Measurements from ENCODE around the gene ENOX1. TPM values are rescaled to one million over a fixed set of nuclear protein-coding genes. Genes with fewer than 3 reads are reported as not detected.
A peak's percentile ranks its signal among the peaks of the same experiment; 100 is the strongest.

The ENOX1 gene
- total RNA-seq, 1 donor from 2014 or later = 19.3 TPM

DNA sequence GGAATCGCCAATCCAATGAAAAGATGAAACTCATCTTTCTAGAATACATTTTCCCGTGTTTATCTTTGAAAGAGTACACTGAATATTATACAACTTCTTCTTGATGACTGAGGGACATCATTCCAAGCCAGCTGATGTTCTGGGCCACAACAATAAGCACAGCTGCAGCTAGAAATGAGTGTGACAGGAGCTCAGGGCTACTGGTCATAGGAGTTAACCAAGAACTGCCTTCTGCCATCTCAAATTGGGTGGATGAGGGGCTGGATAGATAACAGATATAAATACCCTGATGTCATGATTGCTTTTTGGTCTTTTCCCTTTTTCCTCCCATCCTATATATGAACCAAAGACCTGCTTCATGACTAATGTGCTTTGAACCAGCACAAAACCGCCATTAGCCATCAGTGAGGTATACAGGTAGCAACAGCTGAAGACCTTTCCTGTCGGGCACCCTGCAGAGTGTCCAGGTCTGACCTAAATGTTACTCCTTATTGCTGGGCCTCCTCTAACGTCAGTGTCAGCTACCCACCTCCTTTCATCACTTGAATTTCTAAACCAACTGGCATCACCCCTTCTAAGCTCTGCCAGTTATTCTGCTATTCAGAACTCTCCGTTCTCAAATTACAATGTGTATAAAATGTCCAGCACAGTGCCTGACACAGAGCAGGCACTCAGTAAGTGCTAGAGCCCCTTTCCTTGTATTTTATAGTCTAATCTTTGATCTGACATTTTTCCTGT, 178.2 kb downstream of the ENOX1 start:
- DNase-seq (ENCODE audit: low spot score) = no peak

DNA sequence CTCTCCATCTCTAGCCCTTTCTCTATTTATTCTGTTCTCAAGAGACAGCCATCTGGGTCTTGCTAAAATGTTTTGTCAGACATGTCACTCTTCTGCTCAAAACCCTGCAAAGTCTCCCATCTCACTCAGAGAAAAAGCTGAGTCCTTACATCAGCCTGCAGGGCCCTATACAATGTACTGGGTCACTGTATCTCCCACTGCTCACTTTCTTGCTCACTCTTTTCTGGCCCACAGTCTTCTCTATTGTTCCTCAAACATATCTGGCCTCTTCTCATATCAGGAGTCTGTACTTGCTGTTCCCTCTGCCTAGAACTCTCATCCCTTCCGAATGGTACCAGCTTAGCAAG, 189.2 kb downstream of the ENOX1 start:
- DNase-seq (ENCODE audit: low spot score) = no peak

DNA sequence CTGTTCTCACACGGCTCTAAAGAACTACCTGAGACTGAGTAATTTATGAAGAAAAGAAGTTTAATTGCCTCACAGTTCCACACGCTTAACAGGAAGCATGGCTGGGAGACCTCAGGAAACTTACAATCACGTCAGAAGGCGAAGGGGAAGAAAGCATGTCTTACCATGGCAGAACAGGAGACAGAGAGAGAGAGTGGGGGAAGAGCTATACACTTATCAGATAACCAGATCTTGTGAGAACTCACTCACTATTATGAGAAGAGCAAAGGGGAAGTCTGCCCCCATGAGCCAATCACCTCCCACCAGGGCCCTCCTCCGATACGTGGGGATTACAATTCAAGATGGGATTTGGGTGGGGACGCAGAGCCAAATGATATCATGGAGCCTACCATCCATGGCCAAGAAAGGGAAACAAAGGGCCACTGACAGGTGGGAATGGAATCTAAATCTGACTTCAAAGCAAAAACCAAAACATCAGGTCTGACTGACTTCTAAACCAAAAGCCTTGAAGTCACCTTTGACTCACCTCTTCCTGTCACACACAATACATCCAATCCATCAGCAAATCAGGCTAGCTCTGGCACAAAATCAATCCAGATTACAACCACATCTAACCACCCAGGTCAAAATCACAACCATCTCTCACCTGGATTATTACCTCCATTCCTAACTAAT, 189.7 kb downstream of the ENOX1 start:
- no peak for DNase-seq (ENCODE audit: low spot score)

DNA sequence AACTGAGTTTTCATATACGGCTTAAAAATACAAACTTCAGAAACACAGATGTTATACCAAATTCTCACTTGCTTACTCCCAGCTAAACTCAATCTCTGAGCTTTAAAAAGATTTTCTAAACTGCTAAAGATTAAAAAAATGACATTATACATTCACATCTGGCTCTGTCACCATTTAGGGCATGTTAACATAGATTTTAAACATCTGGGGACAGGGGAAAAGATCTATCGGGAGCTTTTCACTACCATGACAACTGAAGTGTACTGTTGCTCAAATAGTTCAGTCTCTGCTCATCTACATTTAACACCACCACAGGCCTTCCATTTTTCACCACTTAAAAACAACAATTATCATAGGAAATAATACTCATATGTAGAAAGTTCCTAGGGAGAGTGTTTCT, 190.8 kb downstream of the ENOX1 start:
- no peak for DNase-seq (ENCODE audit: low spot score)

DNA sequence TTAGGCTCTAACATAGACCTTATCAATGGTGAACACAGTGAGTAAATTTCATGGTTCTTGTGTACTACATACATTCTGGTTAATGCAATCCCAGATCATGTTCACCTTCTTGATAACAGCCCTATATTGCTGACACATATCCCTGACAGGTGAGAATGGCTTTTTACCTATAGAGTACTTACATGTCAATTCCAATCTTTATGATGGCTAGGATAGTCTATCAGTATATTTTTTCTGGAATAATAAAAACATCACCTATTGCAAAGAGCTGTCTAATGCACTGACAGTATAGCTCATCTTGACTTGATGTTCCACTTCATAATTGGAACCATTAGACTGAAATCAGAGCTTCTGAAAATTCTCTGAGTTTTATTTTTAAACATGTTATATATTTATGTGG, 199.4 kb downstream of the ENOX1 start:
- no peak for DNase-seq (ENCODE audit: low spot score)

DNA sequence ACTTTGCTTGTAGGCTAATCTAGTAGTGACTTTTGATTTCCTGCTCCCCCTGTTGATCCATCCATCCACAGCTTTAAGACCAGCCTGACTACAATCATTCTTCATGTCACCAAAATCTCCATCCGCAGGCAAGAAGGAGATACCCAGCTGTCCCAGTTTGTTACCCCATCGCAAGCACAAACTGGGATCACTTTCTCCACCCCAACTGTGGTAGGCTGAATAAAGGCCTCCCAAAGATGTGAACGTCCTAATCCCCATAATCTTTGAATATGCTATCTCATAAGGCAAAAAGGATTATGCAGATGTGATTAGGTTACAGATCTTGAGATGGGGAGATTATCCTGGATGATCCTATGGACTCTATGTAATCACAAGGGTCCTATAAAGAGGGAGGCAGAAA, 202.0 kb downstream of the ENOX1 start:
- DNase-seq (ENCODE audit: low spot score) = no peak

DNA sequence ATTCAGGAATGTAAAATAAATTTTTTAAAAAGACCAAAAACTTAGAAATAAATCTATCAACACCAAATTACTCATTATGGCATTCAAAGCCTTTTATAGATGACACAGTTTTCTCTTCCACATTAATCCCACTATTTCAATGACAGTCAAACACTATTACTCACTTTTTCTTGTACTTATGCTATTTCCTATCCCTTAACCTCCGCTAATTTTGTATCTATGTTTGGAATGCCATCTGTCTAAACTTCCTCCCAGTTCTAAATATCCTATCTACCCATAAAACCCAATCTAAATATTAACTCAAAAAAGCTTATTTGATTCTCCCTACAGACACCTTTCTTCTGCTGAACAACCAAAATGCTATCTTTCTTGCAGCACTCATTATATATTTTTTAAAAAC, 203.5 kb downstream of the ENOX1 start:
- DNase-seq (ENCODE audit: low spot score) = no peak

DNA sequence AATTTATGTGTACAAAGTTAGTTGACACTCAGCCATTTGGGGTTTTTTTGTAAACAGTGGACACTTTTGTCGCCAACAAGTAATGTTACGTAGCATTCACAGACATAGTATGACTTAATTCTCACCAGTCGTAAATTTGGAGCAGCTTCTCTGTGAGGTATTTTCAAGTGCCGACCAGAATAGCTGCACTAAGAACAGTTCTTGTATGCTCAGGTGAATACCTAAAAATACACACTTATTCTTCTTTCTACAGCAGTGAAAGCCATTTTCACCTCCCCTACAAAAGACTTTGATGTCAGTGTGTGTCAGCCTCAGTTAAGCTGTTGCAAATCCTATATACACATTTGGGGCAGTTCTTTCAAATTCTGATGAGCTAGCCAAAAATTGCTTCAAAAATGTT, 206.5 kb downstream of the ENOX1 start:
- no peak for DNase-seq (ENCODE audit: low spot score)

DNA sequence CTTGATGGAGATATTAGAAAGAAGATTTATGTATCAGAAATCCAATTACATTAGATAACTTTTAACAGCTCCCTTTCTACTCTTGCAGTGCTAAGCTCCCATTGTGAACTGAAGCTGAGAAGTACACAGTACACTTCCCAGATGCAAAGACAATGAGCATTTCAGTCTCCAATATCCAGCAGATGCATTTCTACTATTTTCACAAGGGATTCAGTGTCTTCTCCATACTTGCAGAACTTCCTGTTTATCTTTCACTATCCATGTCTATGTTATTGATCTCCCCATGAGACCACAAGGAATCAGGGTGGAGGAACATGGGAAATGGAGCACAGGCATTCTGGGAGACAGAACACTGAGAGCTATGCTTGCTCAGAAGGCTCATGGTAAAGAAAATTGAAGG, 207.5 kb downstream of the ENOX1 start:
- no peak for DNase-seq (ENCODE audit: low spot score)

DNA sequence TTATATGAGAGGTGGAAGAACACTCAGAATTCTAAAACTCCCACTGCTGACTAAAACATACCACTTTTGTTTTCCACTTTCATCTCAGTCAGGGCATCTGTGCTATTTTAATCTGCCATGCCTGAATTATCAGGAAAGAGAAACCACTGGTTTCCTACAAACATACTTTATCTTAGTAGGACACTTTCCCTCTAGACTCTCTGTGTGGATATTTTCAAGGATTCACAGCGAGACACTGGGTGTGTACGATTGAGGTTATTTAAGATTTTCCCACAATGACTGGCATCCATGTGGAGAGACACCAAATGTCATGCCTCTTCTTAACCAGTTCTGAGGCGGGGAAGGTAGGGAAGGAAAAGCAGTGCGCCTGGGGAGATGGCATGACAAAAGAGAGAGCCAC, 212.2 kb downstream of the ENOX1 start:
- peak; percentile 71 for DNase-seq (ENCODE audit: low spot score)

DNA sequence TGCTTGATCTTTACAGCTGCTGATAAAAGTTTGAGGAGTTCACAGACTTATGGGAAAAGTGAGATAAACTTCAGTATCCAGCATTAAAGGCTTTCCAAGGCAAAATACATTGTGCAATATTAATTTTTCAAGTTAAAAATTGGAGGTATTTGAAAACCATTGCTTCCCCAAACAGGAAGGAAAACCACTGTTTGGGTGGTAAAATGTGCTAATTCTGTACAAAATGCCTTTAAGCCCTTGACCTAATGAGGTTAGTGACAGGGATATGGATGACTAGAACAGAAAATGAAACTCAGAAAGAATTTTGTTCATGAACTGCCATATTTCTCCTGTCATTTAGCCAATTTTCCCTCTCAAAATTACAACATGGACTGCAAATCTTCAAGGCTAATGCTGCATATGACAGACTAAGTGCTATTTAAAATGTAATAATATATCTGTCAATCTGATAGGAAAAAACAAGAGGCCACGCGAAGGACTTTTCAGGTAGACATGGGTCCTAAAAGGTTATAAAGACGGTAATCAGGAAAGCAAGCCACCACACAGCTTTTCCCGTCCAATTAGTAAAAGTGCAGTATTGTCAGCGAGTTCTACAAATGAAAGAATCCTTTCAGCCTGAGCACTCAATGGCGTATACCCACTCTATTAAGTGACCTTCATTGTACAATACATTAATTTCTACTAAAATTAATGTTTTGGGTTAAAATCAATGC, 212.8 kb downstream of the ENOX1 start:
- DNase-seq (ENCODE audit: low spot score) = peak; percentile 71

DNA sequence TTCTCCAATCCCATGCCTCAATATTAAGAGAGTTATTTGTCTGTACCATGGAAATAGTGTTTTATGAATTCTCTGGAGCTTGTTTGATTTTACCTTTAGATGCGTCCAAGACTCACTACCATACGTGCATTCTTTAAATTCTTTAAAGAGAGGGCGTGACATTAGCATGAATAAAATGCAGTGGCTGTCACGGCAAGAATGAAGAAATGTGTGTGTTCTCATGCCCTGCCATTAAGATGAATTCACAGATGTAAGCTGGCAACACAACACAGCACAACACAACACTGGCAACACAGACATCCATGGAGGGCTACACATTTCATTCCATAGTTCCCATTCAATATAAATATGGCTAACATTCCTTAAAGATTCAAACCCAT, 213.4 kb downstream of the ENOX1 start:
- DNase-seq (ENCODE audit: low spot score) = peak; percentile 51

DNA sequence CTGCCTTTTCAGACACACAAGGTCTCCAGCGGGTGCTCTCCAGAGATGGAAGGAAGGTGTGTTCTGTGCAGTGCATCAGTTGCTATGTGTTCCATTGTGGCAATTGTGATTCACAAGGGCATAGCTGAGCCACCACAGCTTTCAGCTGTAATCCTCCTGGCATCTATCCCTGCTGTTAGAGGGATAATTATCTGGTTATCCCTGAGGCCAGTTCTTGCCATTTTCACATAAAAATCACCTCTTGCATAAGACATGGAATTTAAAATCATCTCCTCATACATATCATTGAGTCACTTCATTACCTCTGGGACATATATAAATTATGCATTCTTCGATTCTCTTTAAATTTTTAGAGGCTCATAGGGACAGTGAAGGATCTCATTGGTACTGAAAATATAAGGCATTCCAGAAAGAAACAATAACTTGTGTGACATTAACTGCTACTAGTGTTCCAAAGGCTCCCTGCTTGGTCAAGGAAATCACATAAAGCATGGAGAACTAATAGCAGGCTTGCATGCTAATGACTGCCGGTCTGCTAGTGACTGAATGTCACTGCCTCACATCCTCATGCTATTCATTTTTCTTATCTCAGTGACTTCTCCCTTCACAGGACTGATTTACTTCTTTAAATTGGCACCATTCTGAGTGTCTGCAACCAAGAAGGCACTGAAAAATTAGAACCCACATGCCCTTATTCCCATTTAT, 214.0 kb downstream of the ENOX1 start:
- DNase-seq (ENCODE audit: low spot score) = peak; percentile 50

DNA sequence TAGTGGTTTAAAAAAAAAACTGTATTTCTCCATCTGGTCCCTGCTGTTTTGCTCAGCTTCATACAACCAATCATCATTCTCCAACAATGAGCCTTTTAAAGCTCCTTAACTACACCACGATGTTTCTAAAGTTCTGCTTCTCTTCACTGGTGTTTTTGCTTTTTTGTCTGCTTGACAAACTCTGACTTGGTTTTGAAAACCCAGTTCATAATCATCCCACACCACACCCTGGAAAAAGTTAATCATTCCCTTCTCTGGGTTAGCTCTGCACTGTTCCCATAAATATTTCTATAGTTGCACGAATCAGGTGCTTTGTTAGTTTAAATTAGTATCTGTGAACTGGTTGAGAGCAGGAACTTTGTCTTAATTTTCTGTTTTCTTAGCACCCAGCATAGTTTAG, 217.1 kb downstream of the ENOX1 start:
- peak; percentile 94 for DNase-seq (ENCODE audit: low spot score)

DNA sequence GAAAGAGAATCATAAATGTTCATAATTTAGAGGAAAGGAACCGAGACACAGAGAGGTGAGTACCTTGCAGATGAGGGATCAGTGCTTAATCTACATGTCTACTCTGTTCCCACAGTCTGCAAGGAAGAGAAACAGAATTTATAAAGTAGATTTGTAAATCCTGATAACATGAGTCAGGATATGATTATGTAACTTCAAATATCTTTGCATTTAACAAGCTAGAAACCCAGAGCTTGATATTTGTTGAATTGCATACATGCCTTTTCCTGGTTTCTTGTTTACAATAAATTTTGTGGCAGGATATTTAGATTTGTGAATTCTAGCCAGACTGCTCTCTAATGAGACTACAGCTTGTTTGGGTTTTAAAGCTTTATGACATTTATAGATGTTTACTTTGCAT, 219.2 kb downstream of the ENOX1 start:
- DNase-seq (ENCODE audit: low spot score) = peak; percentile 86

DNA sequence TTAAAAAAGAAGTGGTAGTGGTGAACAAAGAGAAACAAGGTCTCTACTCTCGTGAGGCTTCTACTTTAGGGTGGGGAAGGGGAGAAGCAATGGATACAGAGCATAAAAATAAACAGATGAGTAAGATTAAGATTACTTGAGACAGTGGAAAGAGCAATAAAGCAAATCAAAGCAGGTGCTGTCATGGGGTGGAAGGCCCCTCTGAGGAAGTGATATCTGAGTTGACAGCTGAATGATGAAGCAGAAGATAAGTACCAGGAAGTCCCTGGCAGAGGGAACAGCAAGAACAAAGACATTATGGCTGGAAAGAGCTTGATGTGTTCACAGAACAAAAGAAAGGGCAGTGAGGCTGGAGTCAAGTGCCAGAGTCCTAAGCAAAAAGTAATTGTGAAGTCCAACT, 221.8 kb downstream of the ENOX1 start:
- DNase-seq (ENCODE audit: low spot score) = no peak

DNA sequence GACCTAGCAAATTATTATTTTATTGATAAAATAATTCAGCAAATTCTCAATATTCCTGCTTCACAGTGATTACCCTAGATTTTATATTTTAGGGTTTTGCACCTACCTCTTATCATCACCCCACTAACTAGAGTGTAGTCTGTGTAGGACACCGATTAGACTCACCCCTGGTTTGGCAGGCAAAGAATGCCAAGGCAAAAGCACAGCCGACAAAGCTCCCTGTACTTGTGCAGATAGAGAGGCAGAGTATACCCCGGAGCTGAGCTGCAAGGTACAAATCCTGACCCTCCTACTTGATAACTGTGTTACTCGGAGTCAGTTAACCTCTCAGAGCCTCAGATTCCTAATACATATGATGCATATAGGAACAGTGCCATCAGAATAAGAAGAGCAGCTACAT, 225.7 kb downstream of the ENOX1 start:
- DNase-seq (ENCODE audit: low spot score) = no peak

DNA sequence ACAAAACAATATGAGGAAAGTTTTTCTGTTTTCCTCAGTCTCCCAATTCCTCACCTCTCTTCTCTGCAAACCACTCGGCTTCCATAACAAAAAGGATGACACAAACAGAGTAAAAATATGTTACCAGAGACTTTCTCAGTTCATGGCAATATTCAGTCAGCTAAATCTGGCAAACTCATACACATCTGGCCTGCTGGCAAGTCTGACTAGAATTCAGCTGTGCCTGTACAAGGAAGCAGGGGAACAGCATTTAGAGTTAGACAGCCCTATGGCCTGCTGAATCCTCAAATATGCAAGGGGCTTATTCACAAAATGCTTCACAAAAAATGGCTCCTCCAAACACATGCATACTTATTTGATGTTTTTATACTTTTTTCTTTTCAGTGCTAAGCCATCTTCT, 227.8 kb downstream of the ENOX1 start:
- DNase-seq (ENCODE audit: low spot score) = peak; percentile 81

DNA sequence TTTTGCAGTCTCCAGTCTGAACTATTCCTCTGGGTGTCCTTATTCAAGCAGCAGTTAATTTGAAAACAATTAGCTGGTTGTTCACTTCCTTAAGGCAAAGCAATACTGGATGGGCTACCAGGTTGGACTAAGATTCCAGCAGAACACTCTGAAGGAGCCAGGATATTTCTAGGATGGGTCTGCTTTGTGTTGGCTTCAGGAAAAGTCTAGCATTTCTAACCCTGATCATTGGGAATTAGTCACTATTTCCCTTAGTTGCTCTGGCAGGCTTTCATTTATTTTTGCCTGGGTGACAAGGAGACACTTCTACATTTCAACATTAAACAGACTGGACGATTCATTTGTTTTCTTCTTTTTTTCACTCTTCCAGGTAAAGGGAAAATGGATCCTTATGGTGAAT, 228.4 kb downstream of the ENOX1 start:
- peak; percentile 28 for DNase-seq (ENCODE audit: low spot score)

DNA sequence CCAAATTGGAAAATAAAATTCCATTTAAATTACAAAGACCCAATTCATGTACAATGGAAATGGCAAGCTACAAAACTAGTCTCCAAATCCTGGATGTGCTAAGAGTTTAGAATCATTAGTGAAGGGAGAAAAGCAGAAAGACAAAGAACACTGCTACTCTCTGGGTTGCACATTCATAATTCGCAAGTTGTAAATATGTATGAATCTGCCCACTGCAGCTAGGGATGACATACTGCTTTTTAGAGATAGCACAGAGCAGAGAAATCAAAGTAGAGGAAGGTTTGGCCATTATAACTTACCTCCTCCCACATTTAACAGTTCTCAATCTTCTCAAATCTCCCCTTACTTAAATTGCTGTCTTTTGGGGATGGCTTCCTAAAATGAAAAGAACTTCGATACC, 231.1 kb downstream of the ENOX1 start:
- DNase-seq (ENCODE audit: low spot score) = no peak

DNA sequence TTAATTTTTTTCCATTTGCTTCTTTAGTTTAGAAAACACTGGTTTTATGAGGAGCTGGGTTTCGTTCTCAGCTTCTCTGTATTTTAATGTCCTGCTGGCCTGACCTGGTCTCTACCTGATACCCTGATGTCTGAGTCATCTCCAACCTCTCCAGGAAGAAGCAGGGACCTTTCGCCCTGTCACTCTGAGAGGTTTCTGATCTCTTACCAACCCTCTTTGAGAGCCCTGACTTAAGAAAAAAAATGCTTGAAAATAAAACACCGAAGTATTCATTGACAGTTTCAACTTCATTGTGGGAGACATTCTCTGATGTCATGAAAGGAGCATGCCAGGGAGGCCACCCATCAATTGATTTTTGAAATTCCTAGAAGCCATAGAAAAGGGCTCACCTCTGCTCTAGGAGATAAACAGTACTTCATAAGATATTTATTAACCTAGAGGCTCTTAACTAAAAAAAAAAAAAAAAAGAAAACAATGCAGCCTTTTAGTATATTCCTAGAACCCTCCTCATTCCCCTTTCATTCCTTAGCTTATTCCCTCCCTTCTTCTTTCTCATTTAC, 234.8 kb downstream of the ENOX1 start:
- no peak for DNase-seq (ENCODE audit: low spot score)

DNA sequence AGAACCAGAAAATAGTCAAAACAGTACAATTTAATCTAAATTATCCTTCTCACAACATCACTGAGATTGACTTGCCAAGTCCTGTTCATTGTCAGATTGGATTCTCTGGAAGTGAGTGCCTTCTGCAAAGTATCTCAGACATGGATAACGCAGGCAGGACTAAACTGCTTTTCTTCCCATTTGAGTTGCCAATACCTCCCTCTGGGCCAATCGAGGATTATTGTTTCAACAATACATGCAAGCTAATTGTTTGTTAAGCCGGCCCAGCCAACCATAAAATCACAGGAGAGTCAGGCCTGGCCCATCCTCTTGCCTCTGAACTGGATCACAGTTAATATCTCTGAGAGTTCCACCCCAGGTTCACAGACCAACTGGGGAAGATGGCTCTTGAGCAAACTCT, 240.0 kb downstream of the ENOX1 start:
- DNase-seq (ENCODE audit: low spot score) = peak; percentile 64
